ENCODE results near the gene FAT1.
"Not testable (repeated sequence)": the region's sequence is repeated elsewhere in the genome, so short reads cannot be mapped to it uniquely, and the experiment has no call there.

Gene FAT1

GRCh38 chr4:186699881-186700397 is 23.7 kb downstream of the FAT1 start:
- no peak for DNase-seq (ENCODE audit: low read depth)

GRCh38 chr4:186699298-186699697 is 24.4 kb downstream of the FAT1 start:
- no peak for DNase-seq (ENCODE audit: low read depth)

GRCh38 chr4:186698525-186698924 is 25.1 kb downstream of the FAT1 start:
- DNase-seq (ENCODE audit: low read depth), result no peak

GRCh38 chr4:186698028-186698427 is 25.6 kb downstream of the FAT1 start:
- DNase-seq (ENCODE audit: low read depth), result no peak

- no peak for DNase-seq (ENCODE audit: low read depth)
Observed at GRCh38 chr4:186695392-186695791, 28.3 kb downstream of the FAT1 start.

- no peak for DNase-seq (ENCODE audit: low read depth)
Observed at GRCh38 chr4:186693894-186694293, 29.8 kb downstream of the FAT1 start.

GRCh38 chr4:186693159-186693815 is 30.4 kb downstream of the FAT1 start:
- no peak for DNase-seq (ENCODE audit: low read depth)

- DNase-seq (ENCODE audit: low read depth), result no peak
Observed at GRCh38 chr4:186691396-186691795, 32.3 kb downstream of the FAT1 start.

GRCh38 chr4:186689476-186689875 is 34.2 kb downstream of the FAT1 start:
- DNase-seq (ENCODE audit: low read depth), result no peak

- DNase-seq (ENCODE audit: low read depth), result no peak
Observed at GRCh38 chr4:186688150-186688943, 35.3 kb downstream of the FAT1 start.

GRCh38 chr4:186687265-186687664 is 36.4 kb downstream of the FAT1 start:
- no peak for DNase-seq (ENCODE audit: low read depth)

- no peak for DNase-seq (ENCODE audit: low read depth)
Observed at GRCh38 chr4:186685767-186686183, 37.9 kb downstream of the FAT1 start.

- DNase-seq (ENCODE audit: low read depth), result no peak
Observed at GRCh38 chr4:186684889-186685309, 38.8 kb downstream of the FAT1 start.

- DNase-seq (ENCODE audit: low read depth), result no peak
Observed at GRCh38 chr4:186684220-186684619, 39.4 kb downstream of the FAT1 start.

- DNase-seq (ENCODE audit: low read depth), result no peak
Observed at GRCh38 chr4:186680641-186681040, 43.0 kb downstream of the FAT1 start.

GRCh38 chr4:186676531-186677161 is 47.0 kb downstream of the FAT1 start:
- DNase-seq (ENCODE audit: low read depth), result no peak

GRCh38 chr4:186669735-186670134 is 53.9 kb downstream of the FAT1 start:
- DNase-seq (ENCODE audit: low read depth), result no peak

- DNase-seq (ENCODE audit: low read depth), result no peak
Observed at GRCh38 chr4:186669159-186669731, 54.4 kb downstream of the FAT1 start.

- no peak for DNase-seq (ENCODE audit: low read depth)
Observed at GRCh38 chr4:186666750-186667149, 56.9 kb downstream of the FAT1 start.

- no peak for DNase-seq (ENCODE audit: low read depth)
Observed at GRCh38 chr4:186666252-186666651, 57.4 kb downstream of the FAT1 start.

- no peak for DNase-seq (ENCODE audit: low read depth)
Observed at GRCh38 chr4:186660403-186660802, 63.3 kb downstream of the FAT1 start.

- no peak for DNase-seq (ENCODE audit: low read depth)
Observed at GRCh38 chr4:186659935-186660334, 63.7 kb downstream of the FAT1 start.

- DNase-seq (ENCODE audit: low read depth), result not testable (repeated sequence)
Observed at GRCh38 chr4:186659456-186659855, 64.2 kb downstream of the FAT1 start.

Measured in stimulated activated CD8-positive, alpha-beta memory T cell treated with anti-CD3 and anti-CD28 coated beads, Interleukin-15, amount 100 ng/mL, for 24 hours (primary cell).